Stimulated activated CD4-positive, alpha-beta T cell treated with anti-CD3 and anti-CD28 coated beads, Interleukin-15, amount 100 ng/mL, for 24 hours (primary cell): Measurements from ENCODE around the gene MTPN.

Experiments
- DNase-seq: peaks from one replicate; pipeline ENCODE4 v3.0.0-alpha.2; 2020

MTPN gene

DNA sequence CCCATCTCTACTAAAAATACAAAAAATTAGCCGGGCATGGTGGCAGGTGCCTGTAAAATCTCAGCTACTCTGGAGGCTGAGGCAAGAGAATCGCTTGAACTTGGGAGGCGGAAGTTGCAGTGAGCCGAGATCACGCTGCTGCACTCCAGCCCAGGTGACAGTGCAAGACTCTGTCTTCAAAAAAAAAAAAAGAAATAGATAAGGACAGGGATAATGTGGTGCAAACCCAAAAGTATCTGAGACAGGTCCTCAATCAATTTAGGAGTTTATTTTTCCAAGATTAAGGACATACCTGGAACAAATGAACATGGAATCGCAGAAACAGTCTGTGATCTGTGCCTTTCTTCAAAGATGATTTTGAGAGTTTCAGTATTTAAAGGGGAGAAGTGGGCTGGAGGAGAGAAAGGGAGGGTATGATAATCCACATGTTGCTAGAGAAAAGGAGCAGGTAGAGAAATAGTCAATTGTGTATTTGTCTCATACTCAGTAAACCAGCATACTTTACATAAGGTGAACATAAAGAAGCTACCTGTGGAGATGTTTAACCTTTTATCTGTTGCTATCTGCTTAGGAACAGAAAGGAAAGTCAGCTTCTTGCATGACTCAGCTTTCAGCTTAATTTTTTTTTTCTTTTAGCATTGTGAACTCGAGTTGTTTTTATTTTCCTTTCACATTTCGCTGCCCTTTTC, 4.9 kb upstream of the MTPN start:
- peak; percentile 4 for DNase-seq

DNA sequence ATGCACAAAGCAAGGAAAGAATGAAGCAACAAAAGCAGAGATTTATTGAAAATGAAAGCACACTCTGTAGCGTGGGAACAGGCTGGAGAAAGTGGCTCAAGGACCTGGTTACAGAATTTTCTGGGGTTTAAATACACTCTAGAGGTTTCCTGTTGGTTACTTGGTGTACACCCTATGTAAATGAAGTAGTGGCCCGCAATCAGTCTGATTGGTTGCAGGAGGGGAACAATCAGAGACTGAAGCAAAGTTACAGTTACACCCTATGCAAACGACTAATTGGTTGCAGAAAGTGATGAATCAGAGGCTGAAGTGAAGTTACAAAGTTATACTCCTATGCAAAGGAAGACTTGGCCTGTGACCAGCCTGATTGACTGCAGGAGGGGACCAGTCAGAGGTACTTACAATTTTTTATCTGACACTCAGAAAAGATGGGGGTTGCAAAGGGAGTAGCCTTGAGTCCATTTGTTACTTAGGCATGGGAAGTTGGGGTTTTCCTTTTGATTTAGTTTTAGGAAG, 3.6 kb upstream of the MTPN start:
- peak; percentile 42 for DNase-seq

DNA sequence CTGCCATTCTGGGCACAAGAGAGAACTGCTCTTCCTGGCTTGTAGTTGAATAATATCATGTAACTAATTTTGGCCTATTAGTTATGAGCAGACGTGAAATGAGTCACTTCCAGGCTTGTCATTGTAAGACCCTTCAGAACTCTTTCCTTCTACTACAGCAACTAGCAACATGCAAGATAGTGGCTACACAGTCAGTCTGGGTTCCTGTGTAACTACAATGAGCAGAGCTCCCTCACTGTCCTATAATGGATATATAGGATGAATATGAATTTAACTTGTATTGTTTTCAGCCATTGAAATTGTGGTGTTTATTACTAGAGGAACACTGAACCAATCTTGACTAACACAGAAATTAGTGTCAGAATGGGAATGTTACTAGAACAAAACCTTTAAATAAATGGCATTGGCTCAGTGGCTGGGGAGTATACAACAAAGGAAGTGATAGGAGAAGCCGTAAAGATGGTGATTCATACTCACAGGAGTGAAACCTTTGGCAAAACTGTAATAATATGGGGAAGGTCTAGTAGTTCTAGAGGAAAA, 2.9 kb upstream of the MTPN start:
- no peak for DNase-seq

DNA sequence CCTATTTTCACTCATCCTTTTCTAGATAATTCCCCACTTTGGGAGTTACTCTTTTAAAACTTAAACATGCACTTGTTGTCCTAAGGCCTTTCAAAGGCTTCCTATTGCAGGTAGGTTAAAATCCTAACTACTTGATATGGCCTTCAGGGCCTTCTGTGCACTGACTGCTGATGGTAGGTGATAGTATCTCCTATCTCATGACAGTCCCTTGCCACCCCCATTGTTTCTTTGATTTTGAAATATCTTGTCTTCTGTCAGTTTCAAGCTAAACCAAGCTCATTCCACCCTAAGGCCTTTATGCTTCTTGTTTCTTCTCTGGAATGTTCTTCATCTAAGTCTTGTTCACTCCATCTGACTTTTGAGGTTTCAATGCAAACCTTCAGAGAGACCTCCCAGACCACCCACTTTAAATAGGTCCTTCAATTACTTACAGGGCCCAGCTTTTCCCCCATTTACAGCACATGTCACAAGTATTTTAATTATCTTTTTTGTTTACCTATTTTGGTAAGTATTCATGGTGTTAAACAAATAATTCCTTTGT, 2.4 kb upstream of the MTPN start:
- DNase-seq = no peak

DNA sequence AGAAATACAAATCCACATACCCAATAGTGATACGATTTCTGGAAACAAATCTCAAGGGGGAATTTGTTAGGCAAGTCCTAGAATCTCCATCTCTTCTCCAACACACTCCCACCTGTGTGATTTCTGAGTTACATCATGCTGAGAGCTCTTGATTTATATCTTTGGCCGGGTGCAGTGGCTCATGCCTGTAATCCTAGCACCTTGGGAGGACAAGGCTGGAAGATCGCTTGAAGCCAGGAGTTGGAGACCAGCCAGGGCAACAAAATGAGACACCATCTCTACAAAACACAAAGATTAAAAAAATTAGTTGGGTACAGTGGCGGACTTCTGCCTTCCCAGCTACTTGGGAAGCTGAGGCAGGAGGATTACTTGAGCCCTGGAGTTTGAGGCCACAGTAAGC, 1.5 kb upstream of the MTPN start:
- no peak for DNase-seq

DNA sequence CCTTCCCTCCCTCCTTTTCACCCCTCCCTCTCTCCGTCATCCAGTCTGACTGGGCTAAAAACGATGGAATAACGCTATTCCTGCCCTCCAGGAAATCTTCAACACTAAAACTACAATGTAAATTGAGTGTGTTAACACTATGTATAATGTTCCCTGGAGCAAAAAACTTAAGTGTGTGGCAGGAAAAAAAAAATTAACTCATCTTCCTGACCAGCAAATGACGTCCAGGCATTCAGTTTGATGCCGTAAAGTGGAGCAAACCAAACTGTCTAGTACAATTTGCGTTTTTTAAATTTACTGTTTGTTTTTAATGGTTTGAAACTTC, 545 bp upstream of the MTPN start:
- no peak for DNase-seq

DNA sequence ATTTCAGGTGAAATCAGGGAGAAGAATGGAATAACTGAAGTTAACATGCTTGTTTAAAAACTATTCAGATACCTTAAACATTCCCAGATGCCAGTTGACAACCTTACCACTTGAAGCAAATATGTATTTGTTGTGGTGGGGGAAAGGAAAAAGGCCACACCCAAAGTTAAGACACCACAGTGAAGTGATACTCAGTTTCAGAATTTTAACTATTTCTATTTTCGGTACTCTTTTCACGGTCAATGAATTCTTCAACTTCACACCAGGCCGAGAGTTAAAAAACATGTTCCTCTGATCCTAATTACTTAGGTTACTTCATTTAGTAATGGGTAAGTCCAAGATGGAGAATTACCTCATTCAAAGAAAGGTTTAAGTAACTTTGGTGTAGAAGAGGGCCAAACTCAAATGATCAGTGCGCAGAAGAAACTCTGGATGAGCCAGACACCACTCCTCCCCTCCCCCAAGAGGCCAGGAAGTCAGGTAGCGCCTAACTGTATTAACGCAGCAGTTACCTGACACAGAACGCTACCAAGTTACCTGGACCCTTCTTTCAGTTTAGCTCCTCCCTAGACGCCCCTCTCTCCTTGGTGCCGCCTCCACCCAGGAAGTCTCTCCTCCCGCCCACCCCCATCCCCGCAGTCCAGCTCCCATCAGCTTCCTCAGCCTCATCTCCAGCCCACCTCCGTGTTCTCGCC, 700 bp downstream of the MTPN start:
- peak; percentile 45 for DNase-seq

DNA sequence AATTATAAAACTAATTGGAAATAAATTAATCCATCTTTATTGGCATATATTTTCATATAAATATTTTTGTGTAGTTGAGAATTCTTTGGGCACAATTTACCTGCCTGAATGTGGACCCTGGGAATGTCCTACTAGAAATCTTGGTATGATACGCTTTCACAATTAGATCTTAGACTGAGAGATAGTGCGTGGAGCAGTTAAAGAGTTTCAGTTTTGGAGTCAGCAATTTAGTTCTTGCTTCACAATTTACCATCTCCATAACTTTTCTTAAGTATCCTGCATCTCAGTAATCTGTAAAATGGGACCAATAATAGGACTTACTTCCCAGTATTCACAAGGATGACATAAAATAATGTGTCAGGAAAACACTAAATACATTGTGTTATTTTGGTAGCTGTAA, 2.0 kb downstream of the MTPN start:
- no peak for DNase-seq

DNA sequence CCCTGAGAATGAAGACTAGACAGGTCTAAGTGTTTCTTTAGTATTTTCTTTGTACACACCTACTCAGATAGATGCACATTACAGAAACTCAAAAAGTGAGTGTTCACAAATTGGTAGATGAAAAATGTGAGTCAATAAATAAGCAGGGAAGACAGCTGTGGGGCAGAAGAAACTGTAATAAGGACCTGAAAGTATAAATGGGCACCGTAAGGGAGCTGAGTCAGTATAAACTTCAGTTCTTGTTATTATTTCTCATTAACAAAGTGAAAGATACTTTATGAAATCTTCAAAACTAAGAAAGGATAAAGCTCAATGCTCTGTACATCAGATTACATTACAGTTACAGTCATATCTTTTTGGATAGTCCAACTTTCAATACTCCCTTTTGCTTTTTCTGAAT, 2.5 kb downstream of the MTPN start:
- DNase-seq = no peak

DNA sequence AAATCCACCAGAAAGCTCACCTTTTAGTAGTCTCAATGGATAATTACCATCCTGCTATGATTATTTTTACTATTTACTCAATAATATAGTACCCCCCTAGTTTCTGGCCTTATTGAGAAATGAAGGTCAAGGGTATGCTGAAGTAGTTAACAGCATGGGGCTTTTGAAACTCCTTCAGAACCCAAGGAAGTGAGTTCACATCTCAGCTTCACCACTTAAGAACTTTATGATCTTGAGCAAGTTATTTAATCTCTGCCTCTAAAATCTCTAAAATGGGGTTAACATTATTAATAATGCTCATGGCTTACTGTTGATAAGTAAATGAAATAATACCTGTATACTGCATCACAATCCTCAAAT, 5.8 kb downstream of the MTPN start:
- DNase-seq = no peak

DNA sequence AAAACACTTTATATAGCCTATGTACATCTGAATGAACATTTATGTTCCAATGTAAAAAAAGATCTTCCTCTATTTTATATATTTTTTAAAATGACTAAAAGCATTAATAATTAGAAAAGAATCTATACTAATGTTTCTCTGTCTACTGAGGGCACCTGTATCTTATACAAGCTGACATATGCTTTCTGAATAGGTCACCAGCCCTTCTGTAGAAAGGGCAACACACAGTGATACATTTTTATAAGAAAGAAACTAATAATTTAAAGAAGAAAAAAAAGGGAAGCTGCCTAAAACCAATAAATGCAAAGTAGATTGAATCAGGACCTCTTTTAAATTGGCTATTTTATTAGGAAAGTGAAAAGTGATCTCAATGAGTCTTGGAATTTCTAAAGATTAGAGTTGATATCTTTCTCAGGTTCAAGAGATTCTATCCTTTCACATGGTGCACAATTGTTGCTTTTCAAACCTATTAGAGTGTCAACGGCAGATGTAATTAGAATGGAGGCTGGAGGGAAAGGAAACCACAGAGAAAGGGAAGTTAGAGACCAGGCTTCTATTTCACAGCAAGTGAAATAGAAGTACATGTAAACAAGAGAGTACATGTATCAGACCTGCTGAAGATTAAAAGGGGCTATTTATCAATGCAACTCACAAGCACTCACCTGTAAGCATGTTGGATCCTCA, 6.3 kb downstream of the MTPN start:
- DNase-seq = no peak

DNA sequence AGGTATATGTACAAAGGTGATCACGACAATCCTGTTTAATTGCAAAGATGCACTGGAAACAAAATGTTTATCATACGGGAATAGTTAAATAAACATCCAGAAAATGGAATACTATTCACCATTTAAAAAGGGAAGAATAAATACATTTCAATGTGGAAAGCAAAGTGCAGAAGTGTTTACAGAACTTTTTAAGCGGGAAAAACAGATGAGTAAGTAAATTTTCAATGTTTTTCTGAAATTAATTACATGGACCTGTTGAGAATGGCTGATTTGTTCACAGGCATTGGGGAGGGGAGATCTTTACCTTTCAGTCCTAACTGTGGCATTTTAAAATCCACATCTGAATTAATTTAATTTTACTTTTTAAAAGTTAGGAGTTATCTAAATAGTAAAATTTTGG, 7.1 kb downstream of the MTPN start:
- DNase-seq = no peak

DNA sequence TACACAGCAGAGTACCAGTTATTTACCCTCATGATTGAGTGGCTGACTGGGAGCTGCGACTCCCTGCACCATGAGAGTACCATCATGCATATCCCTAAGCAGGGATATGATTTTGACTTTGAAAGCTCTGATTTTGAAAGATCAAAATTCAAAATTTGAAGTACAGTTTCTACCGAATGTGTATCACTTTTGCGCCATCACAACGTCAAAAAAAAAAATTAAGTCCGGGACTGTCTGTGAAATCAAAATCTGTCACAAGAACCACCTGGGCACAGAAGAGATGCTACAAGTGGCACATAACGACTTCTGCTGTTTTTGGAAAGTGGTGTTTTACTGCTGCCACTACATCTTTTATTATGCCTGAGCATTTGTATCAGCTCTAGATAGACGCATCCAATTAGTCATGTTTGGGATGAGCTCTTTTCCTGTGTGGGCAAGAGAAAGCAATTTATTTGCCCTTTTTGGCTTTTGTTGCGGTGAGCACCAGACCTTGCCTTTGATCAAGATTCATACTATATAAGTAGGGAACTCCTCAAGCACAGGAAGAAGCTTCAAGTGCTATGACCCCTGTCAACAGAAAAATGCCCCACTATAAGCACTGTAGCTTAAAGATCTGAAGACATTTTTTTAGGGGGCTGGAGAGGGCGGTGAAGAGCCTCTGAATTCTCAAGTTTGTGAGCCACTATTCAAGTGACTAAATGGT, 10.7 kb downstream of the MTPN start:
- no peak for DNase-seq

DNA sequence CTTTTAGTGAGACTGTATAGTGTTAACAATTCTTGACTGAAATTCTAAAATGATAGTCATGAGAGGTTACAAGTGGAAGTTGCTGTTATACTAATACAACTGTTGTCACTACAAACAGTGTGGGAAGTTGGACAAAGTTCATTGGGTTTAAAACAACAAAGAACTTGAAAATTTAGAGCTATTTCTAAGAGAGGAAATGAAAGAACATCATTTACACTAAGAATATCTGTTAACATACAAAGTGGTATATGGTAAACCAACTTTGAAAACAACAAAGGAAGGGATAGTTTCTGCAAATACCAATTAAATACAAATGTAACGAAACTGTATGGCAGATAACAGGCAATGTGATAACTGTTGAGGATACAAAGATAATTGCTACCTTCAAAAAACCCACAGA, 11.6 kb downstream of the MTPN start:
- no peak for DNase-seq

DNA sequence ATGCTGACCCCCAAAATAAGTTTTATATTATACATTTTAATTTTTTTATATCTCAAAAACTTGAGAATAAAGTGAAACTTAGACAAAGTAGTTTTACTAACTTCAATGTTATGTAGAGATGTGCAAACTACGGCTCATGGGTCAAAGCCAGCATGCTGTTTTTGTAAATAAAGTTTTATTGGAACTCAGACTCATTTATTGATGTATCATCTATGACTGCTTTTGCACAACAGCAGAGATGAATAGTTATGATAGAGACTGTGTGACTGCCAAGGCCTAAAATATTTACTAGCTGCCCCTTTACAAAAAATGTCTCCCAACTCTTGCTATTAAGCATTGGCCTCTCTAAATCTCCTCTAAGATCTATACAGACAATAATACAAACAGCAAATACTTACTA, 12.4 kb downstream of the MTPN start:
- no peak for DNase-seq

DNA sequence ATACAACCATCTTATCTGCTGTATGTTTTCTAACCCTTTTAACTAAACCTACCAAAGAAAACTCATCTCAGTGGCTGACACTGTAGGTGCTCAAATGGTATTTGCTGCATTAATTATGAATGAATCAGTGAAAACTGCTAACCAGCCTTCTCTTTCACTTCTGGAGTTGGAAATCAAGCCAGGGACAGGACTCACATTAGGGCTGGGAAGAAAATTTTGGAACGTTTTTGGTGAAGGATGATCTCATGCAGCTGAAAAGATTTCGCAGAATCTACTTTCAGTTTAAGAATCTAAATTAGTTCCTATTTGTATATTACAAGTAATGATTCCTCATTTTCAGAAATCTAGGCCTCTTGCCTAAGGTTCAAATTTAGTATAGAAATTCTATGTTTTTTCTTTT, 12.9 kb downstream of the MTPN start:
- DNase-seq = no peak

DNA sequence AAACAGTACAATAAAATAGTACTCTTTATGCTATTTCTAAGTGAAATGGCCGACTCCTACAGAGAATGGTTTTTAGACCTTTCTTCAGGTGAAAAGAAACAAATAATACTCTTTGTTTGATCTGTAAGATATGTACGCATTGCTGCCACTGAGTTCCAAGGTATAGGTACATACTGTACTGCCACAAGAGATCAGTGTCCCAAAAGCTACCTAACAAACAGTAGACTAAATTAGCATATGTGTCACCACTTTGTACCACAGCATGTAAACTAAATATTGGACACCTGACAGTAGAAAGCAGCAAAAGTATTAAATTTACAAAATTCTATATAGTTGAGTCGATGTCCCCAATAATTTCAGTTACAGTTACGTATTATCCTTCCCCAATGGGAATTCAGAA, 14.4 kb downstream of the MTPN start:
- no peak for DNase-seq

DNA sequence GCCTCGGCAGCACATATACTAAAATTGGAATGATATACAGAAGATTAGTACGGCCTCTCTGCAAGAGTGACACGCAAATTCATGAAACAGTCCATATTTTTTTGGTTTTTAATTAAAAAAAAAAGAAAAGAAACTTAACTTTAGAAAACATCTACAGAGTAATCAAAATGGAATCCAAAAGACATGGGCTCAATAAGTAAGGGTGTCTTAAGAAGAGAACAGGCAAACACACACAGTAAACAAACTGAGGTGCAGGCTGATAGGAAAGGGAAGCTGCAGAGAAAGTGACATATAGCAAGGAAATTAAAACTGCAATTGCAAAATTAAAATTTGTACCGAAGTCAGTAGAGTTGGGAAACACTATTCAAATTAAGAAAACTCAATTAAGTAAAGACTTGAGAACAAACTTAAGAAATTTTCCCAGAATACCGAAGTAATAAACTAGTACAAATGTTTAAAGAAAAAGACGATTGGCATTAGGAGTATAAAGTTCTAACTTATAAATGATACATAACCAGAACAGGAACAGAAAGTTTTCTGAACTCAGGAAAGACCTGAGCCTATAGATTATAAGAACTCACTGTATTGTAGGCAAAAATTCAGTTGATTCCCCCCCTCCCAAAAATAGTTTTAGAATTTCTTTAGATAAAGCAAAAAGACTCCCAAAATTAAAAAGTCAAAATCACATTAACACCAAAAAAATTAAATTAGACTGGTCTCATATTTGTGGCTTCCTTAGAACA, 16.3 kb downstream of the MTPN start:
- no peak for DNase-seq

DNA sequence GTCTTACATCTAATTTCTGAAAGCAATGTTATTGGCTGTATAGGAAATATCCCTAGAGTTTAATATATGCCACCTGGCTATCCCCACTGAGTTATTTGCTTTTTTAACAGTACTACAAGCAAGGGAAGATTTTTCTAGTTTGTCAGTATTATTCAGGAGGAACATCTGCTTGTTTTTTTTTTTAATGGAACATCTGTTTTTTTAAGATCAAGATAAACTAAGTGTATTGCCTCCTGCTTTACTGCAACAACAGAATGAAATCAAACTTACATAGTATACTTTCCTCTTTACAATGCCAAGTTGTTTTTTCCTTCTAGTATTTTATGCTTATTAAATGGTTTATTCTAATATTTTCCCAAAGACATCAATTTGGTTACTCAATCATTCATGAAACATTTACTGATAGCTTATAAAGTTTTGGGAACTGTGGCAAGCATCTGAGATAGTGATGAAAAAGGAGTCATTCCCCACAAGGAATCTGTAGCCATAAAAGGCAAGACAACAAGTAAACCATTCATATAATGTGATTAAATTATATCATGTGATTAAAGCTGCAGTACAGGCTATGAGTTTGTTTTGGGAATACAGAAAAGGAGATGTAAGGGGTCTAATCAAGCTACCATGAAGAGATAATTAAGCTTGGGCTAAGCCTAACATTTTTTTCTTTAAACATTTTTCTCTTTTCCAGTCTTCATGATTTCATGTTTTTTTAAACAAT, 17.4 kb downstream of the MTPN start:
- DNase-seq = no peak

DNA sequence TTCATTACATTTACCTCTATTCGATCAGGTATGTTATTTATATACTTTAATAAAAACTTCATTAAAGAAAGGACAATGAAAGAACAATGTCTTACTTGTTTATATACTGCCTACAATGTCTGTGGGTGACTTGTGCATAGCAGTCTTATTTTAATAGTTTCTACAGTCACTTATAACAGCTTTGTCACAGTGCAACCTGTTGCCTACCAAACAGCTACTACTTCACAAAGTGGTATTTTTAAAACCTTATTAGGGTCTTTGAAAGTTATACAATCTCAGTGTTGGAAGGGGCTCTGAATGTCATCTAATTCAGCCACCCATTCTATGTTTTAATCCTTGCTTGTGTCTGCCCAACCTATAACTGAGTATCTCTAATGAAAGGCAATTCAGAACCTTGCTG, 19.0 kb downstream of the MTPN start:
- no peak for DNase-seq

DNA sequence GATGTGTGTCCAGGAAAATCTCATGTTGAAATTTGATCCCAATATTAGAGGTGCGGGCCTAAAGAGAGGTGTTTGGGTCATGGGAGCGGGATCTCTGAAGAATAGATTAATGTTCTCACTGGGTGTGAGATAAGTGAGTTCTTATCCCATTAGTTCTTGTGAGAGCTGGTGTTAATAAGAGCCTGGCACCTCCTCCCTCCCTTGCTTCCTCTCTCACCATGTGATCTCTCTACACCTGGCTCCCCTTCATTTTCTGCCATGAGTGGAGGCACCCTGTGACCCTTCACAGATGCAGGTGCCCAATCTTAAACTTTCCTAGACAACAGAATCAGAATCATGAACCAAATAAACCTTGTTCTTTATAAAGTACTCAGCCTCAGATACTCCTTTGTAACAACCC, 19.5 kb downstream of the MTPN start:
- DNase-seq = no peak

DNA sequence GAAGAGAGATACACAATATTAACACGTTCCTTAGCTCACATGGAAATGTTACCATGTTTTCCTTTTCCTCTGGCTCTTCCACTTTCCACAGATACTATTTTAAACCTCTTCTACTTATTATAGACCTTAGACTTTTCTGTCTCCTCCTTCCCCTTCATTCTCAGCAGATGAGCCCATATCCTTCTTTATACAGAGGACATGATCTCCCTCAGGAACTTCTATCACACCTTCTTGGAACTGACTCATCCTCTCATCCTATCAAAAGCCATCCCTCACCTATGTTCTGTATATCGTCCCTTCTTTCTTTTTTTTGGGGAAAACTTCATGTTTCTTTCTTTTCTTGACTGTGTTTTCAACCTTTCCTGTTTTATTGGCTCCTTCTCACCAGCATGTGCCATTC, 20.8 kb downstream of the MTPN start:
- no peak for DNase-seq
